Trophoblast cell (in vitro differentiated cells and primary cell): ENCODE measurements around the gene ALG13.

ENCODE experiments used
- DNase-seq, 2 donors: peaks; one replicate each; pipeline ENCODE4 v3.0.0-alpha.2; 2016
- H2AFZ ChIP-seq: 2 replicates; pipeline ENCODE4 v1.6.1; 2013; ENCODE audit warnings: low read length, moderate library complexity, mild to moderate bottlenecking; ENCODE audit not compliant: insufficient read depth, poor library complexity
- H2AK5ac ChIP-seq: 2 replicates; pipeline ENCODE4 v1.6.1; 2013; ENCODE audit warnings: mild to moderate bottlenecking, low read length
- H2BK120ac ChIP-seq: 2 replicates; pipeline ENCODE4 v1.6.1; 2013; ENCODE audit warnings: low read length, mild to moderate bottlenecking, moderate library complexity; ENCODE audit not compliant: insufficient read depth, poor library complexity
- H2BK12ac ChIP-seq: 2 replicates; pipeline ENCODE4 v1.6.1; 2013; ENCODE audit warnings: mild to moderate bottlenecking, low read length, moderate library complexity
- H2BK5ac ChIP-seq: 2 replicates; pipeline ENCODE4 v1.6.1; 2013; ENCODE audit warnings: low read length, low read depth, moderate library complexity, mild to moderate bottlenecking; ENCODE audit not compliant: poor library complexity
- H3K14ac ChIP-seq: 2 replicates; pipeline ENCODE4 v1.6.1; 2013; ENCODE audit warnings: mild to moderate bottlenecking, low read length
- H3K18ac ChIP-seq: 2 replicates; pipeline ENCODE4 v1.6.1; 2013; ENCODE audit warnings: mild to moderate bottlenecking, low read length
- H3K23ac ChIP-seq: 2 replicates; pipeline ENCODE4 v1.6.1; 2013; ENCODE audit warnings: low read length
- H3K27ac ChIP-seq: 2 replicates; pipeline ENCODE4 v1.5.1; 2013; ENCODE audit warnings: low read depth, mild to moderate bottlenecking, inconsistent platforms, low read length, moderate library complexity
- H3K27me3 ChIP-seq: 2 replicates; pipeline ENCODE4 v1.6.1; 2013; ENCODE audit warnings: inconsistent platforms, mild to moderate bottlenecking, low read length, moderate library complexity; ENCODE audit not compliant: insufficient read depth
- H3K36me3 ChIP-seq, 2 experiments: 1 replicate in 1 of 2; 2 replicates in 1 of 2; pipeline ENCODE4 v1.6.1; 2013; ENCODE audit warnings: low read length in 2 of 2, mild to moderate bottlenecking in 2 of 2, moderate library complexity in 1 of 2; ENCODE audit not compliant: insufficient read depth in 2 of 2, control insufficient read depth in 1 of 2
- H3K4ac ChIP-seq: 2 replicates; pipeline ENCODE4 v1.6.1; 2013; ENCODE audit warnings: low read depth, mild to moderate bottlenecking, low read length, moderate library complexity
- H3K4me1 ChIP-seq, 2 experiments: 1 replicate in 1 of 2; 2 replicates in 1 of 2; pipeline ENCODE4 v1.6.1; 2013; ENCODE audit warnings: low read length in 2 of 2, mild to moderate bottlenecking in 2 of 2, moderate library complexity in 1 of 2; ENCODE audit not compliant: insufficient read depth in 2 of 2, control insufficient read depth in 1 of 2
- H3K4me2 ChIP-seq: 2 replicates; pipeline ENCODE4 v1.6.1; 2013; ENCODE audit warnings: inconsistent platforms, mild to moderate bottlenecking, low read length, moderate library complexity
- H3K4me3 ChIP-seq: 2 replicates; pipeline ENCODE4 v1.5.1; 2013; ENCODE audit warnings: mild to moderate bottlenecking, low read depth, low read length, inconsistent platforms
- H3K79me1 ChIP-seq: one replicate; pipeline ENCODE4 v1.6.1; 2013; ENCODE audit warnings: low read length
- H3K79me2 ChIP-seq: 2 replicates; pipeline ENCODE4 v1.6.1; 2013; ENCODE audit warnings: low read length, mild to moderate bottlenecking; ENCODE audit not compliant: control insufficient read depth, insufficient read depth, poor library complexity
- H3K9ac ChIP-seq: 2 replicates; pipeline ENCODE4 v1.6.1; 2013; ENCODE audit warnings: mild to moderate bottlenecking, low read length
- H3K9me3 ChIP-seq: 2 replicates; pipeline ENCODE4 v1.6.1; 2013; ENCODE audit warnings: low read depth, mild to moderate bottlenecking, control low read depth, inconsistent platforms, low read length; ENCODE audit not compliant: insufficient read depth
- H4K12ac ChIP-seq: 2 replicates; pipeline ENCODE4 v1.6.1; 2013; ENCODE audit warnings: low read depth, mild to moderate bottlenecking, low read length, moderate library complexity
- H4K8ac ChIP-seq: 2 replicates; pipeline ENCODE4 v1.6.1; 2013; ENCODE audit warnings: low read depth, mild to moderate bottlenecking, low read length, moderate library complexity
- H4K91ac ChIP-seq: one replicate; pipeline ENCODE4 v1.6.1; 2013; ENCODE audit warnings: low read depth, mild to moderate bottlenecking, low read length, moderate library complexity
- WGBS: extraction: QIAGEN DNeasy Blood & Tissue Kit; methylation state at CpG from one replicate; pipeline ENCODE4 v1.1.7; 2013; ENCODE audit warnings: missing lambda C conversion rate; ENCODE audit not compliant: insufficient read length, insufficient coverage; ENCODE audit errors: extremely low coverage; 5-methylcytosine and 5-hydroxymethylcytosine counted together

Gene ALG13

GRCh38 chrX:111645607-111646006, 35.4 kb upstream of the ALG13 start:
- H3K27me3 ChIP-seq = no peaks in the 10 kb centered on the region
- H3K4me1 ChIP-seq = no peaks in the 10 kb centered on the region
- H3K23ac ChIP-seq = no peak overlapping the region
- no peak overlapping the region for H2BK120ac ChIP-seq
- no peak overlapping the region for H2BK12ac ChIP-seq
- H3K4me2 ChIP-seq = no peak overlapping the region
- no peak overlapping the region for H2AFZ ChIP-seq
- no peaks in the 10 kb centered on the region for H3K9me3 ChIP-seq
- no peak overlapping the region for H2AK5ac ChIP-seq
- H4K91ac ChIP-seq = no peak overlapping the region
- no peak overlapping the region for H3K4ac ChIP-seq
- DNase-seq = no peak
- H4K8ac ChIP-seq = no peak overlapping the region
- H3K18ac ChIP-seq = no peak overlapping the region
- H3K79me1 ChIP-seq = no peaks in the 10 kb centered on the region
- no peak overlapping the region for H3K4me3 ChIP-seq
- no peak overlapping the region for H4K12ac ChIP-seq
- no peaks in the 10 kb centered on the region for H3K79me2 ChIP-seq
- H2BK5ac ChIP-seq = no peak overlapping the region
- no peak overlapping the region for H3K9ac ChIP-seq
- no peak overlapping the region for H3K14ac ChIP-seq
- no peak overlapping the region for H3K27ac ChIP-seq
- no peaks in the 10 kb centered on the region for H3K36me3 ChIP-seq

DNA sequence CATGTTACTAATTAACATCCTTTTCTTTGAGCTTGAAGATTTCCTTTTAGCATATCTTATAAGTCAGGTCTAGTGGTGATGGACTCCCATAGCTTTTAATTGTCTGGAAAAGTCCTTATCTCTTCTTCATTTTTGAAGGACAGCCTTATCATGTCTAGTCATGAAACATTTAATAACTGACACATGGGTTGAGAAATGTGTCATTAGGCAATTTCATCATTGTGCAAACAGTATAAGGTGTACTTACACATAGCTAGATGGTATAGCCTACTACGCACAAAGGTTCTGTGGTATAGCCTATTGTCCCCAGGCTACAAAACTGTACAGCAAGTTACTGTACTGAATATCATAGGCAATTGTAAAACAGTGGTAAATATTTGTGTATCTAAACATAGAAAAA, 34.5 kb upstream of the ALG13 start:
- H3K9ac ChIP-seq = no peak overlapping the region
- no peak overlapping the region for H2AFZ ChIP-seq
- H3K14ac ChIP-seq = no peak overlapping the region
- H2BK12ac ChIP-seq = no peak overlapping the region
- no peak overlapping the region for H4K8ac ChIP-seq
- no peak overlapping the region for H3K27ac ChIP-seq
- H4K91ac ChIP-seq = no peak overlapping the region
- H3K4ac ChIP-seq = no peak overlapping the region
- H4K12ac ChIP-seq = no peak overlapping the region
- H3K79me1 ChIP-seq = no peaks in the 10 kb centered on the region
- no peak overlapping the region for H3K4me2 ChIP-seq
- no peaks in the 10 kb centered on the region for H3K4me1 ChIP-seq
- no peak overlapping the region for H3K18ac ChIP-seq
- H3K9me3 ChIP-seq = no peaks in the 10 kb centered on the region
- no peak overlapping the region for H2BK5ac ChIP-seq
- WGBS = no CpG with 5 or more reads among the region's 1 CpG
- peak in 1 of 2 donors; percentile 55 for DNase-seq
- H3K4me3 ChIP-seq = no peak overlapping the region
- H3K27me3 ChIP-seq = no peaks in the 10 kb centered on the region
- H3K23ac ChIP-seq = no peak overlapping the region
- no peaks in the 10 kb centered on the region for H3K79me2 ChIP-seq
- H2BK120ac ChIP-seq = no peak overlapping the region
- no peak overlapping the region for H2AK5ac ChIP-seq
- H3K36me3 ChIP-seq = no peaks in the 10 kb centered on the region

DNA sequence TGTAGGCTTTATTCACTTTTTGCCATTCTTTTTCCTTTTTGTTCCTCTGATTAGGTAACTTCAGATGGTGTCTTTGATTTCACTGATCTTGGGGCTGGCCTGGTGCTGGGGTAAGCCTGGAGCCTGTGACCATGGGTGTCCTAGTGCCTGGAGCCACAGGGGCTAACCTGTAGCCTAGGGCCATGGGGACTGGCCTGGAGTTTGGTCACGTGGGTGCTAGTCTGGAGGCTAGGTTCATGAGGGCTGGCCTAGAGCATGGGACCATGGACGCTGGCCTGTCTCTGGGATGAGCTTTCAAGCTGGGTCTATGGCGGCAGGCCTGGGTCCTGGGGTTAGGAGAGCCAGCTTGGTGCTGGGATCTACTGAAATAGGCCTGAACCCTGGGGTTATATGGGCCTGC, 32.2 kb upstream of the ALG13 start:
- no CpG with 5 or more reads among the region's 3 CpGs for WGBS

DNA sequence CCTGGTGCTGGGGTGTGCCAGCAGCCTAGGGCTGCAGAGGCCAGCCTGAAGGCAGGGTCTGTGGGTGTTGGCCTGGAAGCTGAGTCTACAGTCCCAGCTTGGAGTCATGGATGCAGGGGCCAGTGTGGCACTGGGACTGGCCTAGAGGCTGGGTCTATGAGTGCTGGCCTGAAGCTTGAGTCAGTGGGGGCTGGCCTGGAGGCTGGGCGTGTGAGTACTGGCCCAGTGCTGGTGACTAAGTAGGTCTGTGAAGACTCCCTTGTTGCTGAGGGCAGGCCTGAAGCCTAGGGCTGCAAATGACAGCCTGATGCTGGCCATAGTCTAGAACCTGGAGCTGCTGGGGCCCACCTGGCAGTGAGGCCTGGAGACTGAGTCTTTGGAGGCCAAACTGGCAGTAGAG, 31.3 kb upstream of the ALG13 start:
- H3K4me2 ChIP-seq = no peak overlapping the region
- no peak overlapping the region for H3K9ac ChIP-seq
- WGBS = no CpG with 5 or more reads among the region's 1 CpG

More for the DNA sequence above, 32.2 kb upstream of the ALG13 start:
- H2AFZ ChIP-seq = no peak overlapping the region
- H3K23ac ChIP-seq = no peak overlapping the region
- no peak overlapping the region for H3K4ac ChIP-seq
- H3K4me1 ChIP-seq = no peaks in the 10 kb centered on the region
- peak overlapping the region; percentile 36 for H4K12ac ChIP-seq
- no peak overlapping the region for H3K14ac ChIP-seq
- H3K27me3 ChIP-seq = no peaks in the 10 kb centered on the region
- H3K18ac ChIP-seq = no peak overlapping the region
- H3K4me3 ChIP-seq = no peak overlapping the region
- H3K27ac ChIP-seq = no peak overlapping the region
- no peak overlapping the region for H3K9ac ChIP-seq
- no peak overlapping the region for H2AK5ac ChIP-seq
- H4K8ac ChIP-seq = no peak overlapping the region
- no peak overlapping the region for H2BK120ac ChIP-seq
- no peak for DNase-seq
- no peaks in the 10 kb centered on the region for H3K79me1 ChIP-seq
- H3K79me2 ChIP-seq = no peaks in the 10 kb centered on the region
- H2BK5ac ChIP-seq = no peak overlapping the region
- no peaks in the 10 kb centered on the region for H3K9me3 ChIP-seq
- no peak overlapping the region for H4K91ac ChIP-seq
- no peaks in the 10 kb centered on the region for H3K36me3 ChIP-seq
- H2BK12ac ChIP-seq = no peak overlapping the region
- no peak overlapping the region for H3K4me2 ChIP-seq

DNA sequence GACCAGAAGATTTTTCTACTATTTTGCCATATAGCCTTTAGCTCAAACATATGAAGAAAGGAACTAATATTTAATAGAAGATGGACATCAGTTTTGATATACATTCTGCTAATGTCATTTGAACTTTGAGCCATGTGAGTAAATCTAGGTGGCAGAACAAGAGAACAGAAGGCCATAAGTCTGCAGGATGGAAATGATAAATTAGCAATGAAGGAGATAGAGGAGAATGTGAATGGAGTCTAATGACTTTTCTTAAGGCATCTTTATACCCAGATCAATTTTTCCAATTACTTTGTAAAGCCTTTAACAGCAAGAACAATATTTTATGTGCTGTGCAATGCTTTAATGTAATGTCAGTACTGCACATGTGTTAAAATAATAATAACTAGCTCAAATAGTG, 30.1 kb upstream of the ALG13 start:
- H3K4ac ChIP-seq = no peak overlapping the region
- H3K79me2 ChIP-seq = no peaks in the 10 kb centered on the region
- no peak overlapping the region for H2BK5ac ChIP-seq
- H2AK5ac ChIP-seq = no peak overlapping the region
- no peak overlapping the region for H2BK12ac ChIP-seq
- H3K9ac ChIP-seq = no peak overlapping the region
- H3K4me1 ChIP-seq = no peaks in the 10 kb centered on the region
- no peak overlapping the region for H2AFZ ChIP-seq
- H3K27ac ChIP-seq = no peak overlapping the region
- no peak overlapping the region for H3K4me2 ChIP-seq
- H3K18ac ChIP-seq = no peak overlapping the region
- H4K91ac ChIP-seq = no peak overlapping the region
- no peaks in the 10 kb centered on the region for H3K79me1 ChIP-seq
- no peaks in the 10 kb centered on the region for H3K36me3 ChIP-seq
- no peak overlapping the region for H2BK120ac ChIP-seq
- no peaks in the 10 kb centered on the region for H3K27me3 ChIP-seq
- no peak overlapping the region for H4K12ac ChIP-seq
- no peak overlapping the region for H4K8ac ChIP-seq
- H3K23ac ChIP-seq = no peak overlapping the region
- no peaks in the 10 kb centered on the region for H3K9me3 ChIP-seq
- no peak for DNase-seq
- H3K14ac ChIP-seq = no peak overlapping the region
- H3K4me3 ChIP-seq = no peak overlapping the region

More for the DNA sequence above, 31.3 kb upstream of the ALG13 start:
- no peak overlapping the region for H3K14ac ChIP-seq
- DNase-seq = no peak
- no peak overlapping the region for H3K18ac ChIP-seq
- H2AK5ac ChIP-seq = no peak overlapping the region
- no peak overlapping the region for H4K91ac ChIP-seq
- H2BK12ac ChIP-seq = no peak overlapping the region
- no peak overlapping the region for H3K23ac ChIP-seq
- no peak overlapping the region for H2BK120ac ChIP-seq
- H3K4ac ChIP-seq = no peak overlapping the region
- no peaks in the 10 kb centered on the region for H3K9me3 ChIP-seq
- no peaks in the 10 kb centered on the region for H3K27me3 ChIP-seq
- H4K12ac ChIP-seq = no peak overlapping the region
- no peaks in the 10 kb centered on the region for H3K79me1 ChIP-seq
- H3K36me3 ChIP-seq = no peaks in the 10 kb centered on the region
- no peak overlapping the region for H3K27ac ChIP-seq
- H3K79me2 ChIP-seq = no peaks in the 10 kb centered on the region
- H2AFZ ChIP-seq = no peak overlapping the region
- H3K4me1 ChIP-seq = no peaks in the 10 kb centered on the region
- no peak overlapping the region for H2BK5ac ChIP-seq
- H3K4me3 ChIP-seq = no peak overlapping the region
- H4K8ac ChIP-seq = no peak overlapping the region
